ENCODE measurements around the gene CACHD1. TPM values are rescaled to one million over a fixed set of nuclear protein-coding genes. Genes with fewer than 3 reads are reported as not detected.

CACHD1 gene
- total and polyA plus RNA-seq, 9 of the 15 experiments (the other 6 are each of a cell fraction or from before 2014, with no cell fraction given), result 0.07 TPM; not detected in 8

- intact Hi-C loops (cut with micrococcal nuclease), result no loop called here
- H2AFZ ChIP-seq (ENCODE audit: low read depth, low read length), result no peak overlapping the region
- H3K9ac ChIP-seq (ENCODE audit: insufficient read depth in 1 of 2, low read depth in 2 of 2, low read length in 2 of 2), result no peak overlapping the region
- no peak for FAIRE-seq
- H3K27ac ChIP-seq (ENCODE audit: extremely low read depth, low read depth, low read length), result no peak overlapping the region
- H3K4me1 ChIP-seq (replicated peaks in 1 of 2; ENCODE audit: control insufficient read depth in 2 of 2, insufficient read depth in 2 of 2, low read length in 2 of 2), result no peaks in the 10 kb centered on the region
- H4K20me1 ChIP-seq (replicated peaks; ENCODE audit: control insufficient read depth, insufficient read depth, low read length), result no peaks in the 10 kb centered on the region
- TF ChIP-seq MAFG (tag; conservative IDR thresholded peaks at IDR 0.05) (no peak), CEBPB (tag; IDR thresholded peaks at IDR 0.05) (no peak), NKRF (IDR thresholded peaks at IDR 0.05; ENCODE audit: borderline replicate concordance) (no peak), ZNF707 (CRISPR knock-in tag; conservative IDR thresholded peaks at IDR 0.05) (no peak), SLC30A9 (CRISPR knock-in tag; IDR thresholded peaks at IDR 0.05) (no peak), THRAP3 (IDR thresholded peaks at IDR 0.05; ENCODE audit: borderline replicate concordance) (no peak), RBM25 (IDR thresholded peaks at IDR 0.05; ENCODE audit: low read depth, low read length, severe bottlenecking) (no peak), BRCA1 (IDR thresholded peaks at IDR 0.05) (no peak), BRCA1 (CRISPR knock-in tag; IDR thresholded peaks at IDR 0.05) (no peak), DDX20 (tag; IDR thresholded peaks at IDR 0.05; ENCODE audit: low read depth) (no peak), CUX1 (CRISPR knock-in tag; IDR thresholded peaks at IDR 0.05) (no peak)
- DNase-seq (ENCODE audit: extremely low read depth in 1 of 4, low spot score in 3 of 4), result no peak
- no peak overlapping the region for H3K4me2 ChIP-seq (ENCODE audit: insufficient read depth, low read length)
- no peaks in the 10 kb centered on the region for H3K36me3 ChIP-seq (ENCODE audit: control insufficient read depth, insufficient read depth, low read length)
- H3K9me1 ChIP-seq (ENCODE audit: control insufficient read depth, insufficient read depth, low read length), result no peaks in the 10 kb centered on the region
- BruUV-seq (replicated peaks), result no TSS peak
- 1% methylated on average over 5 of the region's 5 CpGs for WGBS (ENCODE audit: insufficient coverage, low coverage, missing lambda C conversion rate)
- no peaks in the 10 kb centered on the region for H3K9me3 ChIP-seq (replicated peaks; ENCODE audit: control insufficient read depth, insufficient read depth, low read depth, low read length)
- no peak for ATAC-seq
- H3K79me2 ChIP-seq (ENCODE audit: control insufficient read depth, insufficient read depth, low read length), result no peaks in the 10 kb centered on the region
- ChIA-PET CTCF (ENCODE audit: low intra/inter-chr PET ratio) (no interaction called here), POLR2A (no interaction called here)
- in situ Hi-C loops (cut with MboI), result no loop called here
- H3K4me3 ChIP-seq, result no peak overlapping the region
- no peaks in the 10 kb centered on the region; a peak in 1 of 5 replicates for H3K27me3 ChIP-seq (ENCODE audit: control insufficient read depth in 2 of 2, insufficient read depth in 2 of 2, low read length in 2 of 2)
These were observed 102.4 kb downstream of the CACHD1 start for GRCh38 chr1:64572222-64572900.

Measured in K562 (cell line).